GM12872 (cell line): ENCODE results near the gene OVCA2.

Source experiments
- TF ChIP-seq, protein P1 (sequence below): IDR thresholded peaks from 3 replicates; pipeline ENCODE4 v1.5.1; 2011; ENCODE audit warnings: low read depth, mild to moderate bottlenecking, low read length, moderate library complexity; ENCODE audit not compliant: insufficient read depth

OVCA2 gene

DNA sequence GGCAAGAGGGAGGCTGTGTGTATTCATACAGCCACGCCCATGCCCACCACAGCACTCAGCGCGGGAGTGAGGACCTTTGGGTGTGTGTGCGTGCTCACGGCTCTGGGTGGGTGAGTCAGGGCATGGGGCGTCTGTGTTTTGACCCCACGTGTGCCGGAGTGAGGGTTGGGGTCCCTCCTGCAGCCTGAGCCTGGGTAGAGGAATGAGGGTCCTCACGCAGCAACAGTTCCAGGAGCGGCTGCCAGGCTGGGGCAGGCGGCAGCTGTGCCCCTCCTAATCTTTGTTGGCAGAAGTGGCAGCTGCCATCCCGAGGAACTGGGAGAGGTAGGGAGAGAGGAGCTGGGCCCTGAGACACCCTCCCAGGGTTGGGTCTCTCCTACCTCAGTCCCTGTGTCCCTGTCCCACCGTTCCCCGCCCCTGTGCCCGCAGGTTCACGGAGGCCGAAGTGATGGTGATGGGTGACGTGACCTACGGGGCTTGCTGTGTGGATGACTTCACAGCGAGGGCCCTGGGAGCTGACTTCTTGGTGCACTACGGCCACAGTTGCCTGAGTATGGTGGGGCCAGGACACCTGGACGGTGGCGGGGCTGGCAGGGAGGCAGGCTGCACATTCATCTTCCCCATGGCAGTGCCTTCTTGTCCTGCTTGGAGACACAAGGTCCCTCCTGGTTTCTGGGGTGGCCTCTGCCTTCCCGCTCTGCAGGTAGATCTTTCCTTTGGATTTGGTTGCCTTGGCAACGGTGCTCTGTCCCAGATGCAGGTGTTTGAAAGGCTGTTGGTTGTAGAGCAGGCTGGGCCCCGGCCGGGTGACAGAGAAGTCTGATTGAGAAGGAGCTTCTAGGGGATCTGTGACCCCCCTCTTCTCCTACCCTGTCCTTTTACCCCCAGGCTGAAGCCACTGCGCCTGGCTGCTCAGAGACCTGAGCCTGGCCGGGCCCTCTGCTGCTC, 6.0 kb upstream of the OVCA2 start:
- TF ChIP-seq, protein P1, sequence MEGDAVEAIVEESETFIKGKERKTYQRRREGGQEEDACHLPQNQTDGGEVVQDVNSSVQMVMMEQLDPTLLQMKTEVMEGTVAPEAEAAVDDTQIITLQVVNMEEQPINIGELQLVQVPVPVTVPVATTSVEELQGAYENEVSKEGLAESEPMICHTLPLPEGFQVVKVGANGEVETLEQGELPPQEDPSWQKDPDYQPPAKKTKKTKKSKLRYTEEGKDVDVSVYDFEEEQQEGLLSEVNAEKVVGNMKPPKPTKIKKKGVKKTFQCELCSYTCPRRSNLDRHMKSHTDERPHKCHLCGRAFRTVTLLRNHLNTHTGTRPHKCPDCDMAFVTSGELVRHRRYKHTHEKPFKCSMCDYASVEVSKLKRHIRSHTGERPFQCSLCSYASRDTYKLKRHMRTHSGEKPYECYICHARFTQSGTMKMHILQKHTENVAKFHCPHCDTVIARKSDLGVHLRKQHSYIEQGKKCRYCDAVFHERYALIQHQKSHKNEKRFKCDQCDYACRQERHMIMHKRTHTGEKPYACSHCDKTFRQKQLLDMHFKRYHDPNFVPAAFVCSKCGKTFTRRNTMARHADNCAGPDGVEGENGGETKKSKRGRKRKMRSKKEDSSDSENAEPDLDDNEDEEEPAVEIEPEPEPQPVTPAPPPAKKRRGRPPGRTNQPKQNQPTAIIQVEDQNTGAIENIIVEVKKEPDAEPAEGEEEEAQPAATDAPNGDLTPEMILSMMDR: no peak

DNA sequence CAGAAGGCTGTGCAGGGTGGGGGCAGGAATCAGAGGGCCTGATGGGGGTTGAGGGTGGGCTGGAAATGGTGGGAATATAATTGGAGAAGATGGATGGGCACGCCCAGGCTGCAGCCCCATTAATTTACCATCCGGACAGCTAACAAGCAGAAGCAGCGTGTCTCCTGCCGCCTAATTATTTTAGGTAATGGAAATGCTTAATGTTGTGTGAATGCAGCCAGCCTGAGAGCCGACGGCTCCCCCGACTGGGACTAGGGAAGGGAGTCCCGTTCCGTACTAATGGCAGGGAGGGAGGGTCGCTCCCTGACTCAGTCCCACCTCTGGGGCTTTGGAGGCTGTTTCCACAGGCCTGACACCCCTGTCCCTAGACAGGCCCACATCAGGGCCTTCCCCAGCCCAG, 4.7 kb upstream of the OVCA2 start:
- TF ChIP-seq, protein P1: no peak

DNA sequence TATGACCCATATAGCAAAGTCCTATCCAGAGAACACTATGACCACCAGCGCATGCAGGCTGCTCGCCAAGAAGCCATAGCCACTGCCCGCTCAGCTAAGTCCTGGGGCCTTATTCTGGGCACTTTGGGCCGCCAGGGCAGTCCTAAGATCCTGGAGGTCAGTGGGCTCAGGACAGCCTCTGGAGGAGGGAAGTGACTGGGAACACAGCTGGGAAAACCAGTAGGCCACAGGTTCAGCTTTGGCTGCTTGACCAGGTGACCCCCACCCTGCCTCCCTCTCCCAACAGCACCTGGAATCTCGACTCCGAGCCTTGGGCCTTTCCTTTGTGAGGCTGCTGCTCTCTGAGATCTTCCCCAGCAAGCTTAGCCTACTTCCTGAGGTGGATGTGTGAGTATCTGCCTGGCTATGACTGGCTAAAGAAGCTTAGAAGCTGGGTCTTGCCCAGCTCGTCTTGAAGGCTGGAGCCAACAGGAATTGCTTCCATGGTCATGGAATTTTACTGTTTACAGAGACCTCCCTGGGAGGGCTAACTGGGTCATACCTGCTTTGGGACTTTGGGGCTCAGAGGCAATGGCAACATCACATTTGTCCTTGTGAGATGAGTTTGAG, 1.5 kb upstream of the OVCA2 start:
- TF ChIP-seq, protein P1: no peak

DNA sequence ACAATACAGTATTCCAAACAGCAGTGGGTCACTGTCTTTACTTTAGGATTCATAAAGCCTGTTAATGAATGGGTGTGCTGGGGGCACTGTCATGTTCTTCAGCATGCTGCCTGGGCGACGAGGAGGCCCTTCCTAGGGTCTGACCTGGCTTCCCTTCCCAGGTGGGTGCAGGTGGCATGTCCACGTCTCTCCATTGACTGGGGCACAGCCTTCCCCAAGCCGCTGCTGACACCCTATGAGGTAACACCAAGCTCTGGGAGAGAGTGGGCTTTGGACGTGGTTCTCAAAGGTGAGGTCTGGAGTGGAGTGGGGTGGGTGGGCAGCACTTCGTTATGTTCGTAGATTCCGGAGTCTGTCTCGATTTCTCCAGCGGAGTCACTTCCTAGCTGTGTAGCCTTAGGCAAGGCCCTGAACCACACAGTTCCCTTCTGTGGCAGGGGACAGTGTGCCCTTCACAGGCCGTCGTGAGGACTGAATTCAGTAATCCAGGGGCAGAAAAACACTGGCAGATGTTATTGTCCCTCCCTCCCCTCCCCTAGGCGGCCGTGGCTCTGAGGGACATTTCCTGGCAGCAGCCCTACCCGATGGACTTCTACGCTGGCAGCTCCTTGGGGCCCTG, 771 bp upstream of the OVCA2 start:
- TF ChIP-seq, protein P1: no peak

DNA sequence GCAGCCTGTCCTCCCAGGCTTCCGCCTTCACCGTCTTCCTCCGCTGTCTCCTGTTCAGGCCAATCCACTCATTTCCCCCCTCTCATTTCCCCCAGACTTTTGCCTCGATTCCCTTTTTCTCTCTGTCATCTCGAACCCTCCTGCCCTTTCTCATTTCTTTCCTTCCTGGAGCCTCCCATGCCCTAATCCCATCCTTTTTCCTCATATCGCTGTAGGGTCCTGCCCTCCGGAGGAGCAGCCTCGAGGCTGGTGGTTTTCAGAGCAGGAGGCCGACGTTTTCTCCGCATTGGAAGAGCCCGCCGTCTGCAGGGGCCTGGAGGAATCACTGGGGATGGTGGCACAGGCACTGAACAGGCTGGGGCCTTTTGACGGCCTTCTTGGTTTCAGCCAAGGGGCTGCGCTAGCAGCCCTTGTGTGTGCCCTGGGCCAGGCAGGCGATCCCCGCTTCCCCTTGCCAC, 597 bp downstream of the OVCA2 start:
- TF ChIP-seq, protein P1: peak; percentile 24; the same call in 1 of the 3 replicates

DNA sequence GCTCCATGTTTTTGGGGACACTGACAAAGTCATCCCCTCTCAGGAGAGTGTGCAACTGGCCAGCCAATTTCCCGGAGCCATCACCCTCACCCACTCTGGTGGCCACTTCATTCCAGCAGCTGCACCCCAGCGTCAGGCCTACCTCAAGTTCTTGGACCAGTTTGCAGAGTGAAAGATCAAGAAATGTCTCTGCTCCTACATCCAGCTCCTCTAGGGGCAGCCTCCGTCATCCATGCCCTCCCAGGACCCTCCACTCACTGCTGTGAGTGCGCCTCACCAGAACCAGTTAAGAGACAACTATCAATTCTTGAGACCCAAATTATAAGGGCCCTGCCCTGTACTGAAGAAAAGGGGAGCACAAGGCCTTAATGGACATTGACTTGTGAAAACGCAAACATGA, 1.1 kb downstream of the OVCA2 start:
- TF ChIP-seq, protein P1: 0 out of 3 replicates have a peak, but pooled peaks have one; percentile 25

DNA sequence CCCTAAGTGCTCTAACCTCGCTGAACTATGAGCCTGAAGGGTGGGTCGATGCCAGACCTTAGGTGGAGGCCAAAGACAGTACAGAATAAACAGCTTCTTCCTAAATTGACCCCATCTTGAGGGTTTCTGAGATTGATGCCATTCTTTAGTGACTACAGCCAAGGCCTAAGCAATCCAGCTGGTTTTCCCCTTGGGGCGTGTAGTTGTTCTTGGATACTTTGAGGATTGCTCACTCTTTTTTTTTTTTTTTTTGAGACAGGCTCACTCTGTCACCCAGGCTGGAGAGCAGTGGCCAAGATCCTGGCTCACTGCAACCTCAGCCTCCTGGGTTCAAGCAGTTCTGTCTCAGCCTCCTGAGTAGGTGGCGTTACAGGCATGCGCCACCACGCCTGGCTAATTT, 2.0 kb downstream of the OVCA2 start:
- TF ChIP-seq, protein P1: no peak
